Keratinocyte (primary cell): ENCODE results near the gene SPATS2L. TPM values are rescaled to one million over a fixed set of nuclear protein-coding genes. Genes with fewer than 3 reads are reported as not detected.

Source experiments
- DNase-seq: peaks from one replicate; pipeline ENCODE4 v3.0.0-alpha.2; 2011; ENCODE audit warnings: low read depth, missing footprints, low spot score
- FAIRE-seq: peaks from 2 replicates; lab custom pipeline; 2011; peaks lifted over from hg19 to GRCh38; lab: Jason Lieb, UNC
- H2AFZ ChIP-seq: 2 replicates; pipeline ENCODE4 v1.6.0; 2012; ENCODE audit warnings: low read length, control low read depth, inconsistent platforms; ENCODE audit not compliant: control insufficient read depth
- H3K27ac ChIP-seq: 2 replicates; pipeline ENCODE4 v1.5.1; 2011; ENCODE audit warnings: low read length; ENCODE audit not compliant: control insufficient read depth, insufficient read depth
- H3K27me3 ChIP-seq: 3 replicates; pipeline ENCODE4 v1.6.0; 2011; ENCODE audit warnings: low read length; ENCODE audit not compliant: control insufficient read depth, insufficient read depth; ENCODE audit errors: extremely low read depth
- H3K36me3 ChIP-seq, 2 experiments: 2 replicates in 1 of 2; 3 replicates in 1 of 2; pipeline ENCODE4 v1.5.1; 2011; ENCODE audit warnings: low read length in 2 of 2, mild to moderate bottlenecking in 1 of 2; ENCODE audit not compliant: control insufficient read depth in 2 of 2, insufficient read depth in 2 of 2; ENCODE audit errors: extremely low read depth in 1 of 2
- H3K4me1 ChIP-seq: 3 replicates; pipeline ENCODE4 v1.5.1; 2011; ENCODE audit warnings: low read length; ENCODE audit not compliant: control insufficient read depth, insufficient read depth; ENCODE audit errors: extremely low read depth
- H3K4me2 ChIP-seq: 3 replicates; pipeline ENCODE4 v1.6.0; 2011; ENCODE audit warnings: low read depth, low read length; ENCODE audit not compliant: control insufficient read depth, insufficient read depth; ENCODE audit errors: extremely low read depth
- H3K4me3 ChIP-seq, 3 experiments: fragments of 200-600 bp in 1 of 3; sonication (generic) in 1 of 3; 2 replicates in 2 of 3; 3 replicates in 1 of 3; pipeline ENCODE4 v1.5.1; 2011 to 2016; ENCODE audit warnings: low read length in 3 of 3, mild to moderate bottlenecking in 3 of 3, control low read depth in 2 of 3, inconsistent platforms in 1 of 3, low read depth in 1 of 3, mixed read lengths in 1 of 3, mixed run types in 1 of 3, moderate library complexity in 1 of 3; ENCODE audit not compliant: control insufficient read depth in 2 of 3, insufficient read depth in 2 of 3; ENCODE audit errors: extremely low read depth in 1 of 3
- H3K79me2 ChIP-seq: 2 replicates; pipeline ENCODE4 v1.6.0; 2012; ENCODE audit warnings: low read length; ENCODE audit not compliant: control insufficient read depth, insufficient read depth
- H3K9ac ChIP-seq: 3 replicates; pipeline ENCODE4 v1.6.0; 2011; ENCODE audit warnings: low read length; ENCODE audit not compliant: control insufficient read depth, insufficient read depth; ENCODE audit errors: extremely low read depth
- H3K9me1 ChIP-seq: 3 replicates; pipeline ENCODE4 v1.6.0; 2011; ENCODE audit warnings: low read length; ENCODE audit not compliant: control insufficient read depth, insufficient read depth; ENCODE audit errors: extremely low read depth
- H3K9me3 ChIP-seq: 2 replicates; pipeline ENCODE4 v1.5.1; 2012; ENCODE audit warnings: low read depth, low read length; ENCODE audit not compliant: control insufficient read depth
- H4K20me1 ChIP-seq: 3 replicates; pipeline ENCODE4 v1.6.0; 2011; ENCODE audit warnings: low read length; ENCODE audit not compliant: control insufficient read depth, insufficient read depth; ENCODE audit errors: extremely low read depth
- CTCF ChIP-seq, 3 experiments: IDR thresholded peaks in 1 of 3; conservative IDR thresholded peaks in 1 of 3; optimal IDR thresholded peaks in 1 of 3; 2 replicates in 2 of 3; 3 replicates in 1 of 3; pipeline versions ENCODE3 to v1.5.1; 2011; ENCODE audit warnings: low read length in 3 of 3, mild to moderate bottlenecking in 3 of 3, moderate library complexity in 2 of 3, control low read depth in 1 of 3, inconsistent platforms in 1 of 3; ENCODE audit not compliant: insufficient read depth in 2 of 3; ENCODE audit errors: extremely low read depth in 1 of 3
- EZH2 ChIP-seq: IDR thresholded peaks from one replicate; pipeline ENCODE4 v1.6.1; 2012; ENCODE audit warnings: inconsistent platforms, mild to moderate bottlenecking, low read length, moderate library complexity
- dilution Hi-C: fragments of 300-500 bp; cut with MboI; formaldehyde crosslinking; loops from one replicate; pipeline ENCODE4 v1.7.0; 2020; ENCODE audit warnings: low sequenced_read_pairs; ENCODE audit not compliant: extremely low pct_ligation_motif_present
- polyA plus RNA-seq, 5 experiments: library from polyadenylated mRNA; depleted of rRNA in 3 of 5; stranded (reverse) in 3 of 5; stranded (forward) in 1 of 5; unstranded in 1 of 5; fragments of >200 nt; gene quantifications; 1 replicate in 1 of 5; 2 replicates in 3 of 5; 3 replicates in 1 of 5; pipeline versions ENCODE4 v1.2.1 to v1.2.3, GENCODE V29; 2011 to 2012; ENCODE audit warnings: missing spikeins in 2 of 5, low read depth in 1 of 5, low replicate concordance in 1 of 5

Gene SPATS2L
- polyA plus RNA-seq, 1 donor (not counting 4 experiments of a cell fraction or from before 2014, with no cell fraction given), result 95.3 TPM

GRCh38 chr2:200356321-200356720 is 49.8 kb downstream of the SPATS2L start:
- Histone ChIP-seq H4K20me1 (no peaks in the 10 kb centered on the region), H3K9ac (no peak overlapping the region), H3K4me3 (no peak overlapping the region), H3K9me3 (no peaks in the 10 kb centered on the region), H3K79me2 (peaks cover 33% of the 10 kb centered on the region), H3K4me1 (peaks cover 35% of the 10 kb centered on the region), H3K36me3 (peaks cover 0 to 2% of the 10 kb centered on the region in 2 experiments), H3K27me3 (no peaks in the 10 kb centered on the region), H3K27ac (no peak overlapping the region), H3K4me2 (no peak overlapping the region), H3K9me1 (no peaks in the 10 kb centered on the region), H2AFZ (no peak overlapping the region)
- dilution Hi-C loops, result no loop called here
- FAIRE-seq (no peak), DNase-seq (no peak)
- TF ChIP-seq CTCF (optimal IDR thresholded peaks at IDR 0.05 in 1 of 3, IDR thresholded peaks at IDR 0.05 in 1 of 3, conservative IDR thresholded peaks at IDR 0.05 in 1 of 3; ENCODE audit: extremely low read depth in 1 of 3, insufficient read depth in 2 of 3, low read length in 3 of 3) (no peak), EZH2 (no peak)

- no peak overlapping the region for H3K4me3 ChIP-seq
- TF ChIP-seq CTCF (optimal IDR thresholded peaks at IDR 0.05 in 1 of 3, IDR thresholded peaks at IDR 0.05 in 1 of 3, conservative IDR thresholded peaks at IDR 0.05 in 1 of 3; ENCODE audit: extremely low read depth in 1 of 3, insufficient read depth in 2 of 3, low read length in 3 of 3), result no peak
- no peak for TF ChIP-seq EZH2
- no peak overlapping the region for H3K4me2 ChIP-seq
- H3K27me3 ChIP-seq, result no peaks in the 10 kb centered on the region
- no peak overlapping the region for H3K27ac ChIP-seq
- no peaks in the 10 kb centered on the region for H3K9me3 ChIP-seq
- FAIRE-seq (no peak), DNase-seq (no peak)
- H3K9ac ChIP-seq, result no peak overlapping the region
- H3K36me3 ChIP-seq, result peaks cover 0 to 2% of the 10 kb centered on the region in 2 experiments
- H3K9me1 ChIP-seq, result no peaks in the 10 kb centered on the region
- H3K79me2 ChIP-seq, result peaks cover 29% of the 10 kb centered on the region
- peaks cover 30% of the 10 kb centered on the region for H3K4me1 ChIP-seq
- H2AFZ ChIP-seq, result no peak overlapping the region
- dilution Hi-C loops, result no loop called here
- H4K20me1 ChIP-seq, result no peaks in the 10 kb centered on the region
Measured at GRCh38 chr2:200356857-200357384, 50.4 kb downstream of the SPATS2L start.
